OCI-LY7 (cell line): ENCODE data around the gene GATAD2A. TPM values are rescaled to one million over a fixed set of nuclear protein-coding genes. Genes with fewer than 3 reads are reported as not detected.

Experiments used
- BruUV-seq: library from RNA; stranded (reverse); fragments of 400-500 nt; replicated peaks from 2 replicates; lab custom pipeline; 2021; lab: Mats Ljungman, UMichigan
- CTCF ChIA-PET: fragments of 300-600 bp; sonication (Branson Sonifier 250); formaldehyde crosslinking; loops from one replicate; lab custom pipeline; 2022; ENCODE audit warnings: antibody characterized with exemption; ENCODE audit not compliant: unreplicated experiment; lab: Charles Lee
- POLR2A ChIA-PET: fragments of 300-600 bp; sonication (Branson Sonifier 250); formaldehyde crosslinking; loops from one replicate; lab custom pipeline; 2022; ENCODE audit warnings: antibody characterized with exemption; lab: Charles Lee
- DNase-seq: peaks from one replicate; pipeline ENCODE4 v3.0.0-alpha.2; 2015; ENCODE audit warnings: low spot score
- H2AFZ ChIP-seq: fragments of 200-600 bp; sonication (generic), shearing (Covaris generic); 2 replicates; pipeline ENCODE4 v1.6.1; 2014; ENCODE audit warnings: mild to moderate bottlenecking, antibody characterized with exemption, low read length, moderate library complexity
- H3K27ac ChIP-seq: fragments of 200-600 bp; sonication (generic); 2 replicates; pipeline ENCODE4 v1.5.1; 2014; ENCODE audit warnings: mixed run types, low read depth, mild to moderate bottlenecking, moderate library complexity, low read length, inconsistent platforms; ENCODE audit not compliant: poor library complexity, severe bottlenecking
- H3K36me3 ChIP-seq: fragments of 200-600 bp; sonication (generic); 2 replicates; pipeline ENCODE4 v1.6.1; 2014; ENCODE audit warnings: mild to moderate bottlenecking, antibody characterized with exemption, low read length, moderate library complexity, mixed read lengths; ENCODE audit not compliant: insufficient read depth
- H3K4me1 ChIP-seq: fragments of 200-600 bp; sonication (generic); 2 replicates; pipeline ENCODE4 v1.5.1; 2014; ENCODE audit warnings: mild to moderate bottlenecking, low read length; ENCODE audit not compliant: insufficient read depth, poor library complexity, severe bottlenecking
- H3K4me2 ChIP-seq: fragments of 200-600 bp; sonication (generic); 2 replicates; pipeline ENCODE4 v1.6.1; 2014; ENCODE audit warnings: mild to moderate bottlenecking, low read length
- H3K4me3 ChIP-seq: fragments of 200-600 bp; sonication (generic); 2 replicates; pipeline ENCODE4 v1.5.1; 2014; ENCODE audit warnings: mild to moderate bottlenecking, low read depth, low read length; ENCODE audit not compliant: poor library complexity, severe bottlenecking
- H3K79me2 ChIP-seq: fragments of 200-600 bp; sonication (generic); 2 replicates; pipeline ENCODE4 v1.6.1; 2016; ENCODE audit warnings: low read depth, mild to moderate bottlenecking, low read length, moderate library complexity, mixed read lengths; ENCODE audit not compliant: insufficient read depth
- H3K9me2 ChIP-seq: fragments of 200-600 bp; sonication (generic); 2 replicates; pipeline ENCODE4 v1.6.1; 2016; ENCODE audit warnings: mild to moderate bottlenecking, low read length, mixed read lengths; ENCODE audit not compliant: insufficient read depth
- H3K9me3 ChIP-seq: fragments of 200-600 bp; sonication (generic); 2 replicates; pipeline ENCODE4 v1.6.1; 2014; ENCODE audit warnings: mild to moderate bottlenecking, mixed run types, low read length, mixed read lengths
- H4K20me1 ChIP-seq: fragments of 200-600 bp; sonication (generic); 2 replicates; pipeline ENCODE4 v1.6.1; 2014; ENCODE audit warnings: mild to moderate bottlenecking, antibody characterized with exemption, low read length, moderate library complexity, mixed read lengths; ENCODE audit not compliant: insufficient read depth
- CTCF ChIP-seq: fragments of 200-600 bp; sonication (generic); conservative IDR thresholded peaks from 2 replicates; pipeline ENCODE4 v1.5.1; 2014; ENCODE audit warnings: mild to moderate bottlenecking, antibody characterized with exemption, low read length, moderate library complexity, mixed read lengths
- EZH2phosphoT487 ChIP-seq: fragments of 200-600 bp; sonication (generic); IDR thresholded peaks from 2 replicates; pipeline ENCODE4 v1.6.1; 2018; ENCODE audit warnings: low read depth, borderline replicate concordance, mild to moderate bottlenecking, mixed run types, antibody characterized with exemption, low read length, moderate library complexity, mixed read lengths
- intact Hi-C: fragments of 100-400 bp; cut with micrococcal nuclease; formaldehyde crosslinking; loops from one replicate; pipeline ENCODE4 v1.10.0; 2022; ENCODE audit not compliant: unreplicated experiment
- total RNA-seq, 2 experiments: library from RNA; depleted of rRNA in 1 of 2; stranded (reverse); fragments of >200 nt in 1 of 2; shearing (Covaris generic) in 1 of 2; gene quantifications; 2 replicates each; pipeline ENCODE4 v1.2.3, GENCODE V29; 2014 to 2022

Gene GATAD2A
- total RNA-seq, 2 experiments from 2014 or later, result 62.8 to 156 TPM

GRCh38 chr19:19459707-19460251 lies 54.3 kb downstream of the GATAD2A start:
- H3K4me3 ChIP-seq, result peak overlapping the region; percentile 55
- peak; percentile 82 for DNase-seq

GRCh38 chr19:19460258-19460731 lies 54.8 kb downstream of the GATAD2A start:
- TF ChIP-seq EZH2phosphoT487, result no peak
- no peak for TF ChIP-seq CTCF
- ChIA-PET POLR2A (interaction anchor here (1.0 kb wide), 1 partner anchor 257 kb away, joined by 4 read pairs; the partner anchor contains the start of gene NR2C2AP), CTCF (no interaction called here)
- H3K4me1 ChIP-seq, result peaks cover 43% of the 10 kb centered on the region
- intact Hi-C loops, result no loop called here
- DNase-seq, result peak; percentile 49
- H3K36me3 ChIP-seq, result peaks cover 37% of the 10 kb centered on the region
- H3K27ac ChIP-seq, result peak overlapping the region; percentile 77
- peak overlapping the region; percentile 87 for H3K4me2 ChIP-seq
- no peaks in the 10 kb centered on the region for H3K9me2 ChIP-seq
- peak overlapping the region; percentile 55 for H3K4me3 ChIP-seq
- H4K20me1 ChIP-seq, result peaks cover 15% of the 10 kb centered on the region; the same call in 1 of the 2 replicates
- no peak overlapping the region for H2AFZ ChIP-seq
- peaks cover 75% of the 10 kb centered on the region for H3K79me2 ChIP-seq
- no TSS peak for BruUV-seq
- no peaks in the 10 kb centered on the region for H3K9me3 ChIP-seq

More at GRCh38 chr19:19459707-19460251, 54.3 kb downstream of the GATAD2A start:
- H4K20me1 ChIP-seq, result peaks cover 15% of the 10 kb centered on the region; the same call in 1 of the 2 replicates
- H3K36me3 ChIP-seq, result peaks cover 32% of the 10 kb centered on the region
- H3K27ac ChIP-seq, result peak overlapping the region; percentile 77
- no TSS peak for BruUV-seq
- H3K4me2 ChIP-seq, result peak overlapping the region; percentile 87
- CTCF ChIA-PET, result no interaction called here
- intact Hi-C loops, result no loop called here
- TF ChIP-seq EZH2phosphoT487 (no peak), CTCF (no peak)
- H2AFZ ChIP-seq, result no peak overlapping the region
- peaks cover 43% of the 10 kb centered on the region for H3K4me1 ChIP-seq
- H3K79me2 ChIP-seq, result peaks cover 80% of the 10 kb centered on the region
- no peaks in the 10 kb centered on the region for H3K9me2 ChIP-seq
- no peaks in the 10 kb centered on the region for H3K9me3 ChIP-seq
- POLR2A ChIA-PET, result interaction anchor here (1.0 kb wide), 1 partner anchor 257 kb away, joined by 4 read pairs; the partner anchor contains the start of gene NR2C2AP

GRCh38 chr19:19460761-19461265 lies 55.3 kb downstream of the GATAD2A start:
- Histone ChIP-seq H3K4me1 (peaks cover 43% of the 10 kb centered on the region), H3K27ac (peak overlapping the region; percentile 77), H3K79me2 (peaks cover 71% of the 10 kb centered on the region), H3K4me2 (peak overlapping the region; percentile 87), H4K20me1 (peaks cover 15% of the 10 kb centered on the region; the same call in 1 of the 2 replicates), H3K36me3 (peaks cover 42% of the 10 kb centered on the region), H2AFZ (no peak overlapping the region), H3K4me3 (peak overlapping the region; percentile 55), H3K9me2 (no peaks in the 10 kb centered on the region), H3K9me3 (no peaks in the 10 kb centered on the region)
- intact Hi-C loops, result no loop called here
- CTCF ChIA-PET, result no interaction called here
- DNase-seq, result peak; percentile 31
- POLR2A ChIA-PET, result no interaction called here
- no TSS peak for BruUV-seq
- TF ChIP-seq EZH2phosphoT487, result no peak
- no peak for TF ChIP-seq CTCF
